IMR-90 (cell line): ENCODE measurements around the gene OR6P1. TPM values are rescaled to one million over a fixed set of nuclear protein-coding genes. Genes with fewer than 3 reads are reported as not detected.

Experiments used
- ATAC-seq: fragments of 200-7000 bp; cut with Tn5 transposase; 2 replicates; pipeline ENCODE4 v1.9.1; 2020; ENCODE audit warnings: low read depth, mild to moderate bottlenecking, moderate library complexity
- BruUV-seq: library from RNA; stranded (reverse); fragments of 400-500 nt; replicated peaks from 2 replicates; lab custom pipeline; 2021; lab: Mats Ljungman, UMichigan
- CTCF ChIA-PET: fragments of 300-600 bp; formaldehyde crosslinking; extraction: SDS; loops from one replicate; lab custom pipeline; 2021; ENCODE audit warnings: antibody characterized with exemption; lab: Yijun Ruan, JAX
- POLR2A ChIA-PET: fragments of 300-600 bp; sonication (Branson Sonifier 250); formaldehyde crosslinking; loops from one replicate; lab custom pipeline; 2022; ENCODE audit warnings: antibody characterized with exemption; ENCODE audit not compliant: unreplicated experiment; lab: Charles Lee
- DNase-seq: peaks from one replicate; pipeline ENCODE4 v3.0.0; 2013
- H2AFZ ChIP-seq: replicated peaks from 2 replicates; pipeline ENCODE3; 2013; ENCODE audit warnings: low read length, mild to moderate bottlenecking; ENCODE audit not compliant: poor library complexity
- H2AK5ac ChIP-seq: 2 replicates; pipeline ENCODE4 v1.6.1; 2013; ENCODE audit warnings: low read depth, low read length, inconsistent platforms
- H2AK9ac ChIP-seq: replicated peaks from 2 replicates; pipeline ENCODE3; 2013; ENCODE audit warnings: mild to moderate bottlenecking, low read depth, low read length, moderate library complexity; ENCODE audit not compliant: poor library complexity
- H2BK120ac ChIP-seq: 2 replicates; pipeline ENCODE4 v1.6.1; 2013; ENCODE audit warnings: low read depth, low read length, inconsistent platforms
- H2BK15ac ChIP-seq: 3 replicates; pipeline ENCODE4 v1.6.1; 2013; ENCODE audit warnings: low read depth, low read length, inconsistent platforms
- H2BK20ac ChIP-seq: 2 replicates; pipeline ENCODE4 v1.6.1; 2013; ENCODE audit warnings: low read depth, mild to moderate bottlenecking, inconsistent platforms, low read length, moderate library complexity
- H2BK5ac ChIP-seq: 2 replicates; pipeline ENCODE4 v1.6.1; 2013; ENCODE audit warnings: mild to moderate bottlenecking, low read depth, low read length, inconsistent platforms; ENCODE audit not compliant: poor library complexity, severe bottlenecking
- H3K14ac ChIP-seq: replicated peaks from 2 replicates; pipeline ENCODE4 v1.6.1; 2013; ENCODE audit warnings: low read depth, low read length, inconsistent platforms
- H3K18ac ChIP-seq: 2 replicates; pipeline ENCODE4 v1.6.1; 2013; ENCODE audit warnings: low read depth, low read length, control low read depth
- H3K23ac ChIP-seq: 2 replicates; pipeline ENCODE4 v1.6.1; 2013; ENCODE audit warnings: low read depth, low read length, inconsistent platforms
- H3K27ac ChIP-seq: 2 replicates; pipeline ENCODE4 v1.5.1; 2013; ENCODE audit warnings: mild to moderate bottlenecking, control low read depth, low read length; ENCODE audit not compliant: insufficient read depth
- H3K27me3 ChIP-seq: 2 replicates; pipeline ENCODE4 v1.6.1; 2013; ENCODE audit warnings: low read length; ENCODE audit not compliant: control insufficient read depth, insufficient read depth
- H3K36me3 ChIP-seq: 2 replicates; pipeline ENCODE4 v1.6.1; 2013; ENCODE audit warnings: low read length, mixed read lengths; ENCODE audit not compliant: control insufficient read depth, insufficient read depth
- H3K4ac ChIP-seq: 2 replicates; pipeline ENCODE4 v1.6.1; 2013; ENCODE audit warnings: low read depth, low read length, inconsistent platforms
- H3K4me1 ChIP-seq: 2 replicates; pipeline ENCODE4 v1.6.1; 2013; ENCODE audit warnings: low read length, mixed read lengths; ENCODE audit not compliant: control insufficient read depth, insufficient read depth
- H3K4me2 ChIP-seq: 2 replicates; pipeline ENCODE4 v1.6.1; 2013; ENCODE audit warnings: low read depth, mild to moderate bottlenecking, control low read depth, low read length, moderate library complexity
- H3K4me3 ChIP-seq: 2 replicates; pipeline ENCODE4 v1.5.1; 2013; ENCODE audit warnings: low read depth, mild to moderate bottlenecking, control low read depth, low read length, moderate library complexity; ENCODE audit not compliant: insufficient read depth
- H3K56ac ChIP-seq: 2 replicates; pipeline ENCODE4 v1.6.1; 2013; ENCODE audit warnings: low read length, inconsistent platforms; ENCODE audit not compliant: insufficient read depth; ENCODE audit errors: extremely low read depth
- H3K79me1 ChIP-seq, 2 experiments: 2 replicates each; pipeline ENCODE4 v1.6.1; 2013; ENCODE audit warnings: low read length in 2 of 2, inconsistent platforms in 1 of 2, low read depth in 1 of 2
- H3K9ac ChIP-seq: 2 replicates; pipeline ENCODE4 v1.6.1; 2013; ENCODE audit warnings: low read depth, low read length, control low read depth
- H3K9me1 ChIP-seq: 2 replicates; pipeline ENCODE4 v1.6.1; 2013; ENCODE audit warnings: low read length, inconsistent platforms; ENCODE audit not compliant: insufficient read depth
- H3K9me3 ChIP-seq: 2 replicates; pipeline ENCODE4 v1.6.1; 2013; ENCODE audit warnings: low read length; ENCODE audit not compliant: control insufficient read depth, insufficient read depth
- H4K20me1 ChIP-seq: 2 replicates; pipeline ENCODE4 v1.6.1; 2013; ENCODE audit warnings: low read length, inconsistent platforms; ENCODE audit not compliant: insufficient read depth
- H4K5ac ChIP-seq: 2 replicates; pipeline ENCODE4 v1.6.1; 2013; ENCODE audit warnings: mild to moderate bottlenecking, low read depth, low read length, control low read depth
- H4K8ac ChIP-seq, 2 experiments: 2 replicates each; pipeline ENCODE4 v1.6.1; 2013; ENCODE audit warnings: low read depth in 2 of 2, low read length in 2 of 2, control low read depth in 1 of 2, inconsistent platforms in 1 of 2
- H4K91ac ChIP-seq: 2 replicates; pipeline ENCODE4 v1.6.1; 2013; ENCODE audit warnings: low read depth, low read length, inconsistent platforms; ENCODE audit not compliant: insufficient read depth
- BHLHE40 ChIP-seq: fragments of 150-350 bp; IDR thresholded peaks from 2 replicates; pipeline ENCODE4 v1.6.1; 2016; ENCODE audit warnings: mild to moderate bottlenecking, low read depth, low read length
- CEBPB ChIP-seq: IDR thresholded peaks from 2 replicates; pipeline ENCODE4 v1.6.1; 2012; ENCODE audit warnings: low read depth, low read length, improper control_type of control experiment
- CHD1 ChIP-seq: IDR thresholded peaks from 2 replicates; pipeline ENCODE4 v1.6.1; 2012; ENCODE audit warnings: low read depth, low read length, improper control_type of control experiment
- CTCF ChIP-seq: conservative IDR thresholded peaks from 2 replicates; pipeline ENCODE4 v1.5.1; 2012; ENCODE audit warnings: mild to moderate bottlenecking, low read depth, low read length, improper control_type of control experiment
- ELK1 ChIP-seq: fragments of 150-350 bp; IDR thresholded peaks from 2 replicates; pipeline ENCODE4 v1.6.1; 2016; ENCODE audit warnings: low read depth, mild to moderate bottlenecking, low read length, moderate library complexity, borderline replicate concordance
- FOS ChIP-seq: fragments of 150-350 bp; IDR thresholded peaks from 2 replicates; pipeline ENCODE4 v1.6.1; 2016; ENCODE audit warnings: low read depth, low read length
- MAFK ChIP-seq: IDR thresholded peaks from 2 replicates; pipeline ENCODE4 v1.6.1; 2012; ENCODE audit warnings: low read depth, low read length, improper control_type of control experiment
- MAZ ChIP-seq: IDR thresholded peaks from 2 replicates; pipeline ENCODE4 v1.6.1; 2012; ENCODE audit warnings: low read depth, mild to moderate bottlenecking, low read length, improper control_type of control experiment, moderate library complexity, borderline replicate concordance
- MXI1 ChIP-seq: IDR thresholded peaks from 2 replicates; pipeline ENCODE4 v1.6.1; 2012; ENCODE audit warnings: low read depth, mild to moderate bottlenecking, low read length, moderate library complexity, borderline replicate concordance
- NFE2L2 ChIP-seq: fragments of 150-350 bp; IDR thresholded peaks from 2 replicates; pipeline ENCODE4 v1.6.1; 2016; ENCODE audit warnings: low read depth, mild to moderate bottlenecking, low read length
- POLR2A ChIP-seq: IDR thresholded peaks from 2 replicates; pipeline ENCODE4 v1.6.1; 2012; ENCODE audit warnings: mild to moderate bottlenecking, low read depth, low read length
- RAD21 ChIP-seq: IDR thresholded peaks from 2 replicates; pipeline ENCODE4 v1.6.1; 2012; ENCODE audit warnings: low read length, improper control_type of control experiment
- RCOR1 ChIP-seq: IDR thresholded peaks from 2 replicates; pipeline ENCODE4 v1.6.1; 2012; ENCODE audit warnings: mild to moderate bottlenecking, low read length, improper control_type of control experiment; ENCODE audit not compliant: insufficient replicate concordance
- RFX5 ChIP-seq: IDR thresholded peaks from 2 replicates; pipeline ENCODE4 v1.8.0; 2012; ENCODE audit warnings: low read depth, mild to moderate bottlenecking, low read length, moderate library complexity
- SMC3 ChIP-seq: fragments of 150-350 bp; IDR thresholded peaks from 2 replicates; pipeline ENCODE4 v1.6.1; 2016; ENCODE audit warnings: low read depth, mild to moderate bottlenecking, antibody characterized with exemption, low read length, moderate library complexity
- USF2 ChIP-seq: fragments of 150-350 bp; IDR thresholded peaks from 2 replicates; pipeline ENCODE4 v1.6.1; 2017; ENCODE audit warnings: mild to moderate bottlenecking, antibody characterized with exemption, low read length, low read depth
- WGBS, 2 experiments: methylation state at CpG; one replicate each; pipeline versions ENCODE4 v1.1.5 to v1.1.7; 2013; ENCODE audit warnings: missing lambda C conversion rate in 2 of 2; ENCODE audit not compliant: insufficient read length in 1 of 2; ENCODE audit errors: extremely low coverage in 2 of 2; 5-methylcytosine and 5-hydroxymethylcytosine counted together
- dilution Hi-C: fragments of 300-500 bp; cut with HindIII; formaldehyde crosslinking; loops from one replicate; pipeline ENCODE4 v1.14.3; 2018; ENCODE audit warnings: low sequenced_read_pairs; ENCODE audit not compliant: unreplicated experiment
- in situ Hi-C: fragments of 300-500 bp; cut with MboI; formaldehyde crosslinking; loops from 3 replicates; pipeline ENCODE4 v1.14.3; 2019; ENCODE audit warnings: low sequenced_read_pairs, inconsistent platforms, mixed read lengths
- intact Hi-C: fragments of 100-400 bp; cut with micrococcal nuclease; formaldehyde crosslinking; loops from 2 replicates; pipeline ENCODE4 v1.10.0; 2022
- polyA plus RNA-seq, 3 experiments: library from polyadenylated mRNA; depleted of rRNA; stranded (reverse); fragments of >200 nt; gene quantifications; 2 replicates each; pipeline ENCODE4 v1.2.3, GENCODE V29; 2012; ENCODE audit warnings: low replicate concordance in 1 of 3
- total RNA-seq: library from RNA; depleted of rRNA; stranded (reverse); fragments of >200 nt; gene quantifications from 2 replicates; pipeline ENCODE4 v1.2.3, GENCODE V29; 2012

The OR6P1 gene
- total and polyA plus RNA-seq, 2 of the 4 experiments (the other 2 are of a cell fraction): not detected

GRCh38 chr1:158583962-158584361 lies 13.6 kb upstream of the OR6P1 start:
- in situ Hi-C loops (no loop called here), dilution Hi-C loops (no loop called here), intact Hi-C loops (no loop called here)
- no peaks in the 10 kb centered on the region for H3K79me1 ChIP-seq
- H3K23ac ChIP-seq: no peak overlapping the region
- TF ChIP-seq BHLHE40 (no peak), CEBPB (no peak), RFX5 (no peak), USF2 (no peak), CHD1 (no peak), ELK1 (no peak), RCOR1 (no peak), MXI1 (no peak), POLR2A (no peak), MAZ (no peak), FOS (no peak), NFE2L2 (no peak), RAD21 (no peak), SMC3 (no peak), MAFK (no peak), CTCF (no peak)
- H2BK120ac ChIP-seq: no peak overlapping the region
- H3K9me1 ChIP-seq: no peaks in the 10 kb centered on the region
- POLR2A ChIA-PET: no interaction called here
- no peak overlapping the region for H2BK20ac ChIP-seq
- no peak overlapping the region for H3K4ac ChIP-seq
- H3K9ac ChIP-seq: no peak overlapping the region
- H2BK5ac ChIP-seq: no peak overlapping the region
- no peak overlapping the region for H3K14ac ChIP-seq
- no peak overlapping the region for H3K27ac ChIP-seq
- H2BK15ac ChIP-seq: no peak overlapping the region
- H3K36me3 ChIP-seq: no peaks in the 10 kb centered on the region
- H4K91ac ChIP-seq: no peak overlapping the region
- H3K9me3 ChIP-seq: peaks cover 5% of the 10 kb centered on the region; the same call in 1 of the 2 replicates
- H3K56ac ChIP-seq: no peak overlapping the region
- no peak overlapping the region for H2AFZ ChIP-seq
- H3K4me1 ChIP-seq: no peaks in the 10 kb centered on the region
- WGBS, 2 experiments: no CpG with 5 or more reads among the region's 4 CpGs
- H3K4me3 ChIP-seq: no peak overlapping the region
- H3K27me3 ChIP-seq: no peaks in the 10 kb centered on the region
- H3K4me2 ChIP-seq: no peak overlapping the region
- no peak overlapping the region for H4K8ac ChIP-seq
- ATAC-seq (no peak), DNase-seq (no peak)
- no peak overlapping the region for H3K18ac ChIP-seq
- no peak overlapping the region for H4K5ac ChIP-seq
- no peak overlapping the region for H2AK9ac ChIP-seq
- CTCF ChIA-PET: no interaction called here
- BruUV-seq: no TSS peak
- H2AK5ac ChIP-seq: no peak overlapping the region
- H4K20me1 ChIP-seq: no peaks in the 10 kb centered on the region
